GM23248 (cell line): ENCODE data around the gene SLX4IP.

Experiments
- EZH2 ChIP-seq: fragments of 200-600 bp; sonication (generic); IDR thresholded peaks from 2 replicates; pipeline ENCODE4 v1.6.1; 2018; ENCODE audit warnings: antibody characterized with exemption, mild to moderate bottlenecking; ENCODE audit not compliant: insufficient read depth, poor library complexity, severe bottlenecking
- EZH2phosphoT487 ChIP-seq: fragments of 200-600 bp; sonication (generic); IDR thresholded peaks from 2 replicates; pipeline ENCODE4 v1.6.1; 2018; ENCODE audit warnings: antibody characterized with exemption, moderate library complexity, mild to moderate bottlenecking, low read depth; ENCODE audit not compliant: insufficient read depth

GRCh38 chr20:10580700-10581099, 145.6 kb downstream of the SLX4IP start:
- no peak for TF ChIP-seq EZH2phosphoT487
- no peak for TF ChIP-seq EZH2
